Omental fat pad (tissue), 4 donors: ENCODE data around the gene ZSCAN9. TPM values are rescaled to one million over a fixed set of nuclear protein-coding genes. Genes with fewer than 3 reads are reported as not detected.
A peak's percentile ranks its signal among the peaks of the same experiment; 100 is the strongest.

Source experiments
- ATAC-seq: fragments of 150-250 bp; one replicate; pipeline ENCODE4 v1.9.1; 2016; ENCODE audit warnings: mild to moderate bottlenecking, moderate library complexity; ENCODE audit not compliant: low FRiP score
- DNase-seq: peaks from one replicate; pipeline ENCODE4 v3.0.0-alpha.2; 2019; ENCODE audit warnings: low spot score
- total RNA-seq, 4 donors: library from RNA; depleted of rRNA; stranded (reverse); fragments of >200 nt; gene quantifications; one replicate each; pipeline ENCODE4 v1.1.0, GENCODE V29; 2016
- TF ChIP-seq, protein P1 (sequence below), 3 donors: fragments of 450-650 bp; IDR thresholded peaks; one replicate each; pipeline ENCODE4 v1.5.1; 2016 to 2017; ENCODE audit warnings: antibody characterized with exemption in 3 of 3, mild to moderate bottlenecking in 3 of 3, moderate library complexity in 2 of 3

ZSCAN9 gene
- total RNA-seq, result 10 to 100 TPM in 3 of 4 donors, 1 to 10 TPM in 1; 6.3 to 16.6 (median 12.2) TPM

DNA sequence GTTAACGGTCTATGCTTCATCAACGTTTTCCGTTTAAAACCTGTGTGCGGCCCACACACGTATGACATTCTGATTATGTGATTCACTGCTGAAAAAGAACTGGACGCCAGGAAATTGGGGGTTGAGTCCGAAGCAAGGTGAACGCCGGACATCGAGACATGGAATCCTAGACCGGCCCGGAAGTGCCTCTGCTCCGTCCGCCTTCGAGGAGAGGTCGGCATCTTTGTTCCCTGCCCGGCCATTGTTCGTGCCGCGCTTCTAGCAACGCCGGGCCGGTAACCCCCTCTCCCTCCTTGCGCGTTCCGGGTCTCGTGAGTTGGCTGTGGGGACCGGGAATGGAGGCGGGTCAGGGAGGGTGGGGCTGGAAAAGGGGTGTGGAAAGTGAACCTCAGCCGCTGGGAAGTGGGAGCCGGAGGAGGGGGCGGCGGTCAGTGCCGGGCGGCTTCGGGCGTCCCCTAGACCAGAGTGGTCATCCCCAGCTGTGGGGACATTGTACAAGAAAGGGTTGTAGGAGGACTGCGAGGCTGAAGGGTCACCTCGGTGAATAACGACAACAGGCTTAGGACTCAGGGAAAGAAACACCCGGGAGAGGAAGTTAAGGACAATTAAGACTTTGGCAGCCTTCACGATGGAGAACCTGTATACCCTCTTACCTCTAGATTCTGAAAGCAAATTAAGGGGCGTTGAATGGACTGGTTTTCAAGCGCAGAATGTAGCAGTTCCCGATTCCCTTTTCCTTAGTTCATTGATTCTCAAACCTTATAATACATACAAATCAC is at the start of gene ZSCAN9:
TSS of gene ZSCAN9 (plus strand) at position 220 of the 779 bp plus-strand sequence. CDS start 1,810 bp downstream, outside the sequence.
- ATAC-seq (peak; percentile 99), DNase-seq (peak; percentile 46)
- TF ChIP-seq, protein P1, sequence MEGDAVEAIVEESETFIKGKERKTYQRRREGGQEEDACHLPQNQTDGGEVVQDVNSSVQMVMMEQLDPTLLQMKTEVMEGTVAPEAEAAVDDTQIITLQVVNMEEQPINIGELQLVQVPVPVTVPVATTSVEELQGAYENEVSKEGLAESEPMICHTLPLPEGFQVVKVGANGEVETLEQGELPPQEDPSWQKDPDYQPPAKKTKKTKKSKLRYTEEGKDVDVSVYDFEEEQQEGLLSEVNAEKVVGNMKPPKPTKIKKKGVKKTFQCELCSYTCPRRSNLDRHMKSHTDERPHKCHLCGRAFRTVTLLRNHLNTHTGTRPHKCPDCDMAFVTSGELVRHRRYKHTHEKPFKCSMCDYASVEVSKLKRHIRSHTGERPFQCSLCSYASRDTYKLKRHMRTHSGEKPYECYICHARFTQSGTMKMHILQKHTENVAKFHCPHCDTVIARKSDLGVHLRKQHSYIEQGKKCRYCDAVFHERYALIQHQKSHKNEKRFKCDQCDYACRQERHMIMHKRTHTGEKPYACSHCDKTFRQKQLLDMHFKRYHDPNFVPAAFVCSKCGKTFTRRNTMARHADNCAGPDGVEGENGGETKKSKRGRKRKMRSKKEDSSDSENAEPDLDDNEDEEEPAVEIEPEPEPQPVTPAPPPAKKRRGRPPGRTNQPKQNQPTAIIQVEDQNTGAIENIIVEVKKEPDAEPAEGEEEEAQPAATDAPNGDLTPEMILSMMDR (IDR thresholded peaks at IDR 0.05), result no peak

DNA sequence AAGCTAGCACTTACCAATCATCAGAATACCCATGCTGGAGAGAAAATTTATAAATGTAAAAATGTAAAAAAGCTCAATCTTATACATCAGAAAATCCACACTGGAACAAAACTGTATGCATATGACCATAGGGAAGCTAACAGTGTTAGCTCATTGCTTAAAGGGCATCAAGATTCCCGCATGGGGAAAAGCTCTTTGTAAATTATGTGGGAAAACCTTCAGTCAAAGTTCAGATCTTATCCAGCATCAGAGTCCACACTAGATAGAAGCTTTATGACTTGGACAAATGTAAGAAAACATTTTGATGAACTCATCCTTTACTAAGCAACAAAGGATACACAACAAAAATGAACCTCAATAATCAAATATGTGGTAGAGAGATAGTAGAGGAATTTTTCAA is 48.7 kb upstream of the ZSCAN9 start:
- no peak for DNase-seq
- TF ChIP-seq, protein P1 (IDR thresholded peaks at IDR 0.05), result no peak
- no peak for ATAC-seq

GRCh38 chr6:28182255-28182654 is 42.8 kb upstream of the ZSCAN9 start:
- ATAC-seq (no peak), DNase-seq (no peak)
- TF ChIP-seq, protein P1 (IDR thresholded peaks at IDR 0.05), result no peak

DNA sequence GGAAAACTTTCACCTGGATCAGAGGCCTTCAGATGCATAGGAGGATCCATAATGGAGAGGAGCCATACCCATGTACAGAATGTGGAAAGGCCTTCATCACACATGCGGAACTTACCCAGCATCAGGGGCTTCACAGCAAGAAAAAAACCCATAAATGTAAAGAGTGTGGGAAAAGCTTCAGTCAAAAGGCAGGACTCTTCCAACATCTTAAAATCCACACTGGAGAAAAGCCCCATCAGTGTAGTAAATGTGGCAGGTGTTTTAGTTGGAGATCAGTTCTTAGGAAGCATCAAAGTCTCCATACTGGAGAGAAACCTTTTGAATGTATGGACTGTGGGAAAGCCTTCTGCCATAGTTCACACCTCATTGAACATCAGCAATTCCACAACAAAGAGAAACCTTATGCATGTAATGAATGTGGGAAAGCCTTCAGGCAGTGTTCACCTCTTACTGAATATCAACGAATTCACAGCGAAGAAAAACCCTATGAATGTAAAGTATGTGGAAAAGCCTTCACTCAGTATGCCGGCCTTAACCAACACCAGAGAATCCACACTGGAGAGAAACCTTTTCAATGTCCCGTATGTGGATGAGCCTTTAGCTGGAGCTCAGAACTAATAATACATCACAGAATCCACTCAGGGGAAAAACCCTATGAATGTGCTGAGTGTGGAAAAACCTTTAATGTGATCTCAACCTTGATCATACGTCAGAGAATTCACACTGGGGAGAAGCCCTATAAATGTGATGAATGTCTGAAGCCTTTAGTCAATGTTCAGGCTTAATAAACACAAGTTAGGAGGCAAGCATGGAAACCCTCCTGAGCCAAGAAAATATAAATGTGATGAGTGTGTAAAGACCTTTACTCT is 36.7 kb upstream of the ZSCAN9 start:
- DNase-seq, result no peak
- TF ChIP-seq, protein P1 (IDR thresholded peaks at IDR 0.05), result no peak
- no peak for ATAC-seq

GRCh38 chr6:28200020-28200419 is 25.1 kb upstream of the ZSCAN9 start:
- TF ChIP-seq, protein P1 (IDR thresholded peaks at IDR 0.05), result no peak
- ATAC-seq (no peak), DNase-seq (no peak)

DNA sequence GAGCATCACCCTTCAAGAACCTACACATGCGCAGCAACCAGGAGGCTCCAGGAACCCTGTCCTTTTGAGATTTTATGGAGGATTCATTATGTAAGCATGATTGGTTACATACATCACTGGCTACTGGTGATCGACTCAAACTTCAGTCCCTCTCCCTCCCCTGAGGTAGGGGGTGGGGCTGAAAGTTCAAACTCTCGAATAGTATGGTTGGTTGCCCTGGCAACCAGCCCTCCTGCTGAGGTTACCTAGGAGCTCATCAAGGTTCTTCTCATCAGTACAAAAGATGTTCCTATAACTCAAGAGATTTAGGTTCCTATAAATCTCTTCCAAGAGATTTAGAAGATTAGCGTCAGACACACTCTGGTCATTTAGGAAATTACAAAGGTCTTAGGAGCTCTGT is 21.9 kb upstream of the ZSCAN9 start:
- DNase-seq (no peak), ATAC-seq (no peak)
- TF ChIP-seq, protein P1 (IDR thresholded peaks at IDR 0.05), result no peak
